Thoracic aorta (tissue), 2 donors: ENCODE measurements around the gene VTN. TPM values are rescaled to one million over a fixed set of nuclear protein-coding genes. Genes with fewer than 3 reads are reported as not detected.
A peak's percentile ranks its signal among the peaks of the same experiment; 100 is the strongest.

ENCODE experiments used
- ATAC-seq: fragments of 150-250 bp; one replicate; pipeline ENCODE4 v1.8.0; 2017; ENCODE audit warnings: low read depth; ENCODE audit not compliant: insufficient number of reproducible peaks, low FRiP score
- DNase-seq: peaks from one replicate; pipeline ENCODE4 v3.0.0-alpha.2; 2020; ENCODE audit warnings: low spot score
- H3K27ac ChIP-seq, 2 donors: fragments of 200-600 bp; sonication (generic); 1 replicate in 1 of 2; 2 replicates in 1 of 2; pipeline ENCODE4 v1.5.1; 2016; ENCODE audit warnings: mild to moderate bottlenecking in 2 of 2, moderate library complexity in 2 of 2
- H3K27me3 ChIP-seq: fragments of 200-600 bp; sonication (generic); replicated peaks from 2 replicates; pipeline ENCODE4 v1.6.0; 2016; ENCODE audit warnings: mild to moderate bottlenecking; ENCODE audit not compliant: insufficient read depth
- H3K36me3 ChIP-seq: fragments of 200-600 bp; sonication (generic); one replicate; pipeline ENCODE4 v1.5.1; 2016
- H3K4me1 ChIP-seq, 2 donors: fragments of 200-600 bp; sonication (generic); 1 replicate in 1 of 2; 2 replicates in 1 of 2; pipeline versions ENCODE4 v1.5.1 to v1.6.0; 2016; ENCODE audit warnings: low read depth in 2 of 2, mild to moderate bottlenecking in 1 of 2; ENCODE audit not compliant: control insufficient read depth in 1 of 2
- H3K4me3 ChIP-seq: fragments of 200-600 bp; sonication (generic); 2 replicates; pipeline ENCODE4 v1.5.1; 2016; ENCODE audit warnings: mild to moderate bottlenecking
- H3K9me3 ChIP-seq: fragments of 200-600 bp; sonication (generic); 2 replicates; pipeline ENCODE4 v1.5.1; 2016
- CTCF ChIP-seq: fragments of 200-600 bp; sonication (generic); IDR thresholded peaks from one replicate; pipeline ENCODE4 v1.5.1; 2019; ENCODE audit warnings: antibody characterized with exemption
- total RNA-seq, 2 donors: library from RNA; depleted of rRNA; stranded (reverse); fragments of >200 nt; gene quantifications; one replicate each; pipeline versions ENCODE4 v1.1.0 to v1.2.3, GENCODE V29; 2016

Gene VTN
- total RNA-seq, 2 donors from 2014 or later: 1.1 to 3.1 TPM

GRCh38 chr17:28385406-28385805, 15.3 kb upstream of the VTN start:
- Histone ChIP-seq H3K4me1 (no peaks in the 10 kb centered on the region), H3K4me3 (peak overlapping the region; percentile 70), H3K27me3 (no peaks in the 10 kb centered on the region), H3K9me3 (no peaks in the 10 kb centered on the region), H3K36me3 (peaks cover 21% of the 10 kb centered on the region), H3K27ac (no peak overlapping the region)
- DNase-seq (no peak), ATAC-seq (no peak)
- no peak for TF ChIP-seq CTCF

GRCh38 chr17:28385037-28385400, 14.9 kb upstream of the VTN start:
- ATAC-seq: no peak
- Histone ChIP-seq H3K27ac (no peak overlapping the region), H3K4me1 (no peaks in the 10 kb centered on the region), H3K27me3 (no peaks in the 10 kb centered on the region), H3K36me3 (peaks cover 17% of the 10 kb centered on the region), H3K9me3 (no peaks in the 10 kb centered on the region), H3K4me3 (peak overlapping the region; percentile 70)
- DNase-seq: no peak
- no peak for TF ChIP-seq CTCF

- Histone ChIP-seq H3K27ac (no peak overlapping the region), H3K4me3 (peak overlapping the region; percentile 70), H3K9me3 (no peaks in the 10 kb centered on the region), H3K36me3 (peaks cover 11% of the 10 kb centered on the region), H3K27me3 (no peaks in the 10 kb centered on the region), H3K4me1 (no peaks in the 10 kb centered on the region)
- DNase-seq (no peak), ATAC-seq (no peak)
- TF ChIP-seq CTCF: no peak
These were observed 14.4 kb upstream of the VTN start for GRCh38 chr17:28384281-28385036.

- Histone ChIP-seq H3K27ac (no peak overlapping the region), H3K36me3 (no peaks in the 10 kb centered on the region), H3K9me3 (no peaks in the 10 kb centered on the region), H3K27me3 (no peaks in the 10 kb centered on the region), H3K4me1 (no peaks in the 10 kb centered on the region), H3K4me3 (no peak overlapping the region)
- no peak for TF ChIP-seq CTCF
- ATAC-seq (no peak), DNase-seq (no peak)
These were observed 11.2 kb upstream of the VTN start for GRCh38 chr17:28381141-28381825.

- no peak for TF ChIP-seq CTCF
These were observed 10.0 kb upstream of the VTN start for GRCh38 chr17:28379814-28380801.

More at GRCh38 chr17:28379814-28380801, 10.0 kb upstream of the VTN start:
- H3K36me3 ChIP-seq: no peaks in the 10 kb centered on the region
- H3K4me3 ChIP-seq: no peak overlapping the region
- H3K4me1 ChIP-seq: no peaks in the 10 kb centered on the region
- DNase-seq (no peak), ATAC-seq (no peak)
- no peaks in the 10 kb centered on the region for H3K9me3 ChIP-seq
- no peak overlapping the region for H3K27ac ChIP-seq
- H3K27me3 ChIP-seq: no peaks in the 10 kb centered on the region
